Cardiac muscle cell (in vitro differentiated cells and primary cell): Measurements from ENCODE around the gene AMY2A. TPM values are rescaled to one million over a fixed set of nuclear protein-coding genes. Genes with fewer than 3 reads are reported as not detected.
A peak's percentile ranks its signal among the peaks of the same experiment; 100 is the strongest.
"Not testable (repeated sequence)": the region's sequence is repeated elsewhere in the genome, so short reads cannot be mapped to it uniquely, and the experiment has no call there.

Experiments used
- DNase-seq, 2 donors: peaks; one replicate each; pipeline versions ENCODE4 v3.0.0 to v3.0.0-alpha.2; 2010 to 2017; ENCODE audit warnings: low read depth in 1 of 2, low spot score in 1 of 2
- H3K27ac ChIP-seq: fragments of 200-600 bp; sonication (generic); 2 replicates; pipeline ENCODE4 v1.5.1; 2016
- H3K27me3 ChIP-seq: fragments of 200-600 bp; sonication (generic); 2 replicates; pipeline ENCODE4 v1.6.0; 2016; ENCODE audit warnings: control low read depth
- H3K36me3 ChIP-seq: fragments of 200-600 bp; sonication (generic); 2 replicates; pipeline ENCODE4 v1.5.1; 2016; ENCODE audit warnings: control low read depth
- H3K4me1 ChIP-seq: fragments of 200-600 bp; sonication (generic); 2 replicates; pipeline ENCODE4 v1.8.1; 2017; ENCODE audit warnings: low read depth, mild to moderate bottlenecking, mixed run types
- H3K4me3 ChIP-seq: fragments of 200-600 bp; sonication (generic); 2 replicates; pipeline ENCODE4 v1.5.1; 2016; ENCODE audit warnings: mild to moderate bottlenecking
- H3K9me3 ChIP-seq: fragments of 200-600 bp; sonication (generic); 2 replicates; pipeline ENCODE4 v1.5.1; 2017; ENCODE audit warnings: low read depth, mild to moderate bottlenecking, control low read depth
- polyA plus RNA-seq: library from polyadenylated mRNA; unstranded; fragments of >200 nt; fragmentation: Nextera tagmentation; extraction: Ambion mirVana; gene quantifications from 2 replicates; pipeline ENCODE4 v1.2.1, GENCODE V29; 2016
- total RNA-seq: library from RNA; depleted of rRNA; stranded (reverse); fragments of >200 nt; gene quantifications from 2 replicates; pipeline ENCODE4 v1.2.3, GENCODE V29; 2016
- TF ChIP-seq, protein P1 (sequence below): IDR thresholded peaks from 2 replicates; pipeline ENCODE4 v1.5.1; 2012; ENCODE audit warnings: low read depth, mild to moderate bottlenecking, low read length

Gene AMY2A
- total RNA-seq = not detected in 2 replicates
- 0.38 and 0.97 TPM in 2 replicates for polyA plus RNA-seq

DNA sequence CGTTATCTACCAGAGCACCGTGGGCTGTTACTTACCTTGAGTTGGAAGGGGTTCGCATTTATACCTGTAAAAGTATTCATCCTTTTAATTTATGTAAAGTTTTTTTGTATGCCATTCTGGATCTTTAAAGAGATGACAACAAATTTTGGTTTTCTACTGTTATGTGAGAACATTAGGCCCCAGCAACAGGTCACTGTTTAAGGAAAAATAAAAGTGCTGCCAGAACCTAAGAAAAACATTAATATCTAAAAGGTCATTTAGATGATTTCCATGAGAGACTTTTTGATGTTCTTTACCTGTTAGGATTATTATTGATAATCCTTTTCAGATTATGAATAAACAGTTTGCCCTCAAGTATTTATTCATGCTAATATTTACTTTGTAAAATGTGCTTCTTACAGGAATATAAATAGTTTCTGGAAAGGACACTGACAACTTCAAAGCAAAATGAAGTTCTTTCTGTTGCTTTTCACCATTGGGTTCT, at the start of gene AMY2A:
AMY2A (plus strand) TSS at position 434 of the 484 bp plus-strand sequence; CDS start at position 448, 14 bp downstream.
- H3K4me1 ChIP-seq, H3K27me3 ChIP-seq, H3K36me3 ChIP-seq, DNase-seq, H3K4me3 ChIP-seq, H3K9me3 ChIP-seq: not testable (repeated sequence)
- H3K27ac ChIP-seq = peak within 1 kb of the TSS; percentile 51

DNA sequence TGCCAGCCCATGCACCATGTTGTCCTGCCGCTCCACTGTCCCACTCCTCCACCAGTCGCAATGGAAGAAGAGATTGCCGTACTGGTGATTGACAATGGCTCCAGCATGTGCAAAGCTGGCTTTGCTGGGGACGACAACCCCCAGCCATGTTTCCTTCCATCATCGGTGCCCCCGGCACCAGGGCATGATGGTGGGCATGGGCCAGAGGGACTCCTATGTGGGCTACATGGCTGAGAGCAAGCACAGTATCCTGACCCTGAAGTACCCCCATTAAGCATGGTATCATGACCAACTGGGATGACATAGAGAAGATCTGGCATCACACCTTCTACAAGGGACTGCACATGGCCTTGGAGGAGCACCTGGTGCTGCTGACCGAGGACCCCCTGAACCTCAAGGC, 47.7 kb upstream of the AMY2A start:
- TF ChIP-seq, protein P1, sequence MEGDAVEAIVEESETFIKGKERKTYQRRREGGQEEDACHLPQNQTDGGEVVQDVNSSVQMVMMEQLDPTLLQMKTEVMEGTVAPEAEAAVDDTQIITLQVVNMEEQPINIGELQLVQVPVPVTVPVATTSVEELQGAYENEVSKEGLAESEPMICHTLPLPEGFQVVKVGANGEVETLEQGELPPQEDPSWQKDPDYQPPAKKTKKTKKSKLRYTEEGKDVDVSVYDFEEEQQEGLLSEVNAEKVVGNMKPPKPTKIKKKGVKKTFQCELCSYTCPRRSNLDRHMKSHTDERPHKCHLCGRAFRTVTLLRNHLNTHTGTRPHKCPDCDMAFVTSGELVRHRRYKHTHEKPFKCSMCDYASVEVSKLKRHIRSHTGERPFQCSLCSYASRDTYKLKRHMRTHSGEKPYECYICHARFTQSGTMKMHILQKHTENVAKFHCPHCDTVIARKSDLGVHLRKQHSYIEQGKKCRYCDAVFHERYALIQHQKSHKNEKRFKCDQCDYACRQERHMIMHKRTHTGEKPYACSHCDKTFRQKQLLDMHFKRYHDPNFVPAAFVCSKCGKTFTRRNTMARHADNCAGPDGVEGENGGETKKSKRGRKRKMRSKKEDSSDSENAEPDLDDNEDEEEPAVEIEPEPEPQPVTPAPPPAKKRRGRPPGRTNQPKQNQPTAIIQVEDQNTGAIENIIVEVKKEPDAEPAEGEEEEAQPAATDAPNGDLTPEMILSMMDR = no peak
- Histone ChIP-seq H3K36me3 (no peaks in the 10 kb centered on the region), H3K4me1 (no peaks in the 10 kb centered on the region), H3K9me3 (no peaks in the 10 kb centered on the region), H3K27me3 (no peaks in the 10 kb centered on the region), H3K4me3 (no peak overlapping the region), H3K27ac (no peak overlapping the region)
- DNase-seq = no peak

DNA sequence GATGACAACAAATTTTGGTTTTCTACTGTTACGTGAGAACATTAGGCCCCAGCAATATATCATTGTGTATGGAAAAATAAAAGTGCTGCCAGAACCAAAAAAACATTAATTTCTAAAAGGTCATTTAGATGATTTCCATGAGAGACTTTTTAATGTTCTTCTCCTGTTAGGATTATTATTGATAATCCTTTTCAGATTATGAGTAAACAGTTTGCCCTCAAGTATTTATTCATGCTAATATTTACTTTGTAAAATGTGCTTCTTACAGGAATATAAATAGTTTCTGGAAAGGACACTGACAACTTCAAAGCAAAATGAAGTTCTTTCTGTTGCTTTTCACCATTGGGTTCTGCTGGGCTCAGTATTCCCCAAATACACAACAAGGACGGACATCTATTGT, 45.9 kb upstream of the AMY2A start, which contains the start of gene AMY2B:
AMY2B (plus strand) TSS at position 301 of the 400 bp plus-strand sequence; CDS start at position 315, 14 bp downstream.
- DNase-seq, H3K27ac ChIP-seq, H3K27me3 ChIP-seq, H3K4me1 ChIP-seq, H3K9me3 ChIP-seq, H3K36me3 ChIP-seq, H3K4me3 ChIP-seq: not testable (repeated sequence)

DNA sequence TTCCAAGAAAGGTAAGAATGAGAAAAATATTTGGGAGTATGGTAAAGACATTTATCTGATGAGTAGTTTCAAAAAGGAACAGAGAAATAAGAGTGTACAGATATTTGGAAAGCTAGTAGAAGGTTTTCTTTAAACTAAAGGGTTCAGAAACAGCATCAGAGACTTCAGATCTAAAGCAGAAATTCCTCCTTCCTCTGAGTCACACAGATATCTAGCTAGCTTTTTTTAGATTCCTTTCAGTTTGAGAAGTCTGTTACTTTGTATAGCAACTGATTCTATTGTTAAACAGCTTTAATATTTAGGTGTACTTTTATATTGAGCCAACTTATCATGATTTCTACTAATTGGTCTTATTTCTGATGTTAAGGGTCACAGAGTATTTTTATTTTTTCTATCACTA, 41.2 kb upstream of the AMY2A start:
- TF ChIP-seq, protein P1 = no peak
- Histone ChIP-seq H3K27ac (no peak overlapping the region), H3K36me3 (no peaks in the 10 kb centered on the region), H3K27me3 (no peaks in the 10 kb centered on the region), H3K4me1 (no peaks in the 10 kb centered on the region), H3K4me3 (no peak overlapping the region), H3K9me3 (no peaks in the 10 kb centered on the region)
- no peak for DNase-seq

DNA sequence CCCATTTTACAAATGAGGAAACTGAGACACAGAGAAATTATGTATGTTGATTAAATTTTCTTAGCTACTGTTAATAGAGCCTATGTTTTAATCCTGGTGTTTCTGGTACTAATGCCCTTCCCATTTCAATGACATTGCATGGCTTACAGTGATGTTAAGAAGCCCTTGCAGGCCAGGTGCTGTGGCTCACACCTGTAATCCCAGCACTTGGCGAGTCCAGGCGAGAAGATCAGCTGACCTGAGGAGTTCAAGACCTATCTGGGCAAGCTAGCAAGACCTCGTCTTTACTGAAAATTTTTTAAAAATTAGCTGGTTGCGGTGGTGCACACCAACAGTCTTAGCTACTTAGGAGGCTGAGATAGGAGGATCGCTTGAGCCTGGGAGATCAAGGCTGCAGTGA, 40.4 kb upstream of the AMY2A start:
- not testable (repeated sequence) for H3K4me1 ChIP-seq, DNase-seq, H3K27ac ChIP-seq, H3K4me3 ChIP-seq, H3K27me3 ChIP-seq, H3K9me3 ChIP-seq, H3K36me3 ChIP-seq

DNA sequence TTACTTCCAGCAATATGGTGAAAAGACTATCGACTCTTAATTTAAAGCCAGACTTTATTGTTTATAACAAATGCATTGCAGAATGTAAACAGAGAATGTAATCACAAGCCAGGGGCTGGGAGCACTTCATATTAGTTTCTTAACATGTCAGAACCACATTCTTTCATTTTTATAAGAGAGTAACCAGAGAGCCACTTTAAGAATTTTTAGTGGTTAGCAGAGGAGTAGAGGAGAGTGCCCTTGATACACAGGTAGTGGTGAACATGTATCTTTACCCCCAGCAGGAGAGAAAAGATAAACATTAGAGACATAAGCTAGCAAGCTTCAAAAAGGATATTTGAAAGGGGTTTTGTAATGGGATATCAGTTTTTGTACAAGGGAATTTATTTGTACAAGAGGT, 34.8 kb upstream of the AMY2A start:
- H3K4me1 ChIP-seq = no peaks in the 10 kb centered on the region
- H3K27me3 ChIP-seq = no peaks in the 10 kb centered on the region
- no peaks in the 10 kb centered on the region for H3K9me3 ChIP-seq
- H3K27ac ChIP-seq = no peak overlapping the region
- no peak overlapping the region for H3K4me3 ChIP-seq
- TF ChIP-seq, protein P1 = no peak
- H3K36me3 ChIP-seq = no peaks in the 10 kb centered on the region
- DNase-seq = no peak

DNA sequence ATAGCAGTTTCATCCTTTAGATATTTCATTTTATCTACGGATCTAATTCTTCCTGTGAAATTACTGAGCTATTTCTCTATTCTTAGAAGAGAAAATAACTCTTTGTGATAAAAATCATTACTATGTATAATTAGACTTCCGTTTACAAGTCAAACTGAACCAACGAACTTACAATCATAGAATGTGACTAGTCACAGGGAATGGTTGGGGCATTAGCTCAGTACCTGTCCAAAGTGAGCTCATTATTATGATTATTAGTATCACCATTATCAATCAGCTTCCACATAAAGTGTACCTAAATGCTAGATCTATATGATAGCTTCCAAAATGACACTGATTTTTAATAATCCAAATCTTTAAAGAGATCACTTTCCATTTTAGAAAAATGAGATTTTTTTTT, 33.3 kb upstream of the AMY2A start:
- Histone ChIP-seq H3K27me3 (no peaks in the 10 kb centered on the region), H3K27ac (no peak overlapping the region), H3K9me3 (no peaks in the 10 kb centered on the region), H3K4me3 (no peak overlapping the region), H3K36me3 (no peaks in the 10 kb centered on the region), H3K4me1 (no peaks in the 10 kb centered on the region)
- no peak for DNase-seq
- TF ChIP-seq, protein P1 = no peak
